ENCODE data around the gene ASTN2.

- no peak for TF ChIP-seq CTCF (IDR thresholded peaks at IDR 0.05)
- TF ChIP-seq POLR2AphosphoS5 (IDR thresholded peaks at IDR 0.05) = no peak
- TF ChIP-seq EP300 (IDR thresholded peaks at IDR 0.05) = no peak
- no peak for TF ChIP-seq POLR2A (IDR thresholded peaks at IDR 0.05)
Measured at GRCh38 chr9:117013440-117013995, 401.3 kb downstream of the ASTN2 start.

Measured in sigmoid colon (tissue), 4 donors.